Amygdala (tissue), 56 donors: ENCODE data around the gene FYCO1.

Experiments used
- DNase-seq, 56 donors: peaks; one replicate each; lab custom pipeline; 2025; lab: John Stamatoyannopoulos, UW

The FYCO1 gene

DNA sequence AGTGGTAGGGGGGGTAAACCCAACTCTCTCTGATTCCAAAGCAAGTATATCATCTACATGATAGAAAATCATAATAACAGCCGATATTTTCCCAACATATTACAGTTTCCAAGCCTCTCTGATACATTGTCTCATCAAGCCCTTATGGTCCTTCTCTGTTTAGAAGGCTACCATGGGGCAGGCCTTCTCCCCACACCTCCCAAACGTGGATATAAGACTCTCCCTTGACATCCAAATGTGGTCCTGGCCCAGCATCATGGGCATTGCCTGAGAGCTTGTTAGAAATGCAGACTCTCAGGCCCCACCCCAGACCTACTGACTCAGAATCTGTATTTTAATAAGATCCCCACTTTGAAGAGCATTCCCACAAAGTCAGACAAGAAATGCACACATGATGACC, 127.0 kb downstream of the FYCO1 start:
- DNase-seq, result no peak

DNA sequence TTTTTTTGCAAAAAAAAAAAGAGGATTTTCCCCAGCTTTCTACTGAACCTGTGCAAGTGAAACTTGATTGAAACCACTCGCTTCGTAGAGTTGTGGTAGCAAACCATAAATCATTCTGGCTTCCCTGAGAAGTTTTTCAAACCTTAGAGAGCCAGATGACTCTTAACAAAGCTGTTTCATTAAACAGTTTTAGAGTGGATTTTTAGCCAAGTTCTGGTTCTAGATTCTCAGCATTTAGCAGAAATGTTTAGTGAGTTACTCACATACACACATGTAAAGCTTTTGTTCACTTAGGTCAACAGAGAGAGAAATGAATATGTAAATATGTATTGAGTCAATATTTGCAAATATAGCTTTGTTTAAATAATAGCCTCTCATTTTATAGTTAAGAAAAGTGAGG, 127.4 kb downstream of the FYCO1 start:
- DNase-seq, result no peak
